A673 (cell line): ENCODE measurements around the gene CDADC1. TPM values are rescaled to one million over a fixed set of nuclear protein-coding genes. Genes with fewer than 3 reads are reported as not detected.

Experiments
- BruUV-seq: library from RNA; stranded (reverse); fragments of 400-500 nt; replicated peaks from 2 replicates; lab custom pipeline; 2021; lab: Mats Ljungman, UMichigan
- CTCF ChIA-PET: fragments of 300-600 bp; sonication (Branson Sonifier 250); formaldehyde crosslinking; loops from one replicate; lab custom pipeline; 2022; ENCODE audit warnings: antibody characterized with exemption; lab: Charles Lee
- POLR2A ChIA-PET: fragments of 300-600 bp; sonication (Branson Sonifier 250); formaldehyde crosslinking; loops from one replicate; lab custom pipeline; 2022; ENCODE audit warnings: antibody characterized with exemption; ENCODE audit not compliant: low non-redundant PET; lab: Charles Lee
- DNase-seq: peaks from one replicate; pipeline ENCODE4 v3.0.0-alpha.2; 2015; ENCODE audit warnings: low spot score
- H3K27ac ChIP-seq: fragments of 200-600 bp; sonication (generic); 2 replicates; pipeline ENCODE4 v1.5.1; 2016; ENCODE audit warnings: mixed run types, low read depth, mild to moderate bottlenecking, mixed read lengths, antibody characterized with exemption, low read length; ENCODE audit not compliant: poor library complexity, severe bottlenecking
- H3K27me3 ChIP-seq: fragments of 200-600 bp; sonication (generic); replicated peaks from 2 replicates; pipeline ENCODE4 v1.6.1; 2017; ENCODE audit warnings: mixed run types, low read depth, mild to moderate bottlenecking, mixed read lengths, antibody characterized with exemption, low read length; ENCODE audit not compliant: insufficient read depth, poor library complexity
- H3K36me3 ChIP-seq: fragments of 200-600 bp; sonication (generic); 2 replicates; pipeline ENCODE4 v1.6.1; 2016; ENCODE audit warnings: mixed run types, mild to moderate bottlenecking, mixed read lengths, antibody characterized with exemption, low read length; ENCODE audit not compliant: insufficient read depth, poor library complexity, severe bottlenecking
- H3K4me1 ChIP-seq: fragments of 200-600 bp; sonication (generic); 2 replicates; pipeline ENCODE4 v1.6.1; 2017; ENCODE audit warnings: mixed run types, mild to moderate bottlenecking, mixed read lengths, antibody characterized with exemption, low read length; ENCODE audit not compliant: insufficient read depth, poor library complexity, severe bottlenecking
- H3K4me3 ChIP-seq: fragments of 200-600 bp; sonication (generic); 2 replicates; pipeline ENCODE4 v1.5.1; 2016; ENCODE audit warnings: low read depth, mixed run types, mild to moderate bottlenecking, mixed read lengths, low read length; ENCODE audit not compliant: poor library complexity, severe bottlenecking
- H3K9me3 ChIP-seq: fragments of 200-600 bp; sonication (generic); 2 replicates; pipeline ENCODE4 v1.6.1; 2016; ENCODE audit warnings: mixed run types, low read depth, mild to moderate bottlenecking, mixed read lengths, antibody characterized with exemption, low read length; ENCODE audit not compliant: poor library complexity, severe bottlenecking
- CTCF ChIP-seq: fragments of 300-800, 200-600 bp; sonication (generic); conservative IDR thresholded peaks from 2 replicates; pipeline ENCODE4 v1.5.1; 2017; ENCODE audit warnings: low read depth, mild to moderate bottlenecking, antibody characterized with exemption, low read length, moderate library complexity, mixed read lengths
- EZH2 ChIP-seq: fragments of 200-600 bp; sonication (generic); IDR thresholded peaks from 2 replicates; pipeline ENCODE4 v1.6.1; 2017; ENCODE audit warnings: borderline replicate concordance, low read depth, mild to moderate bottlenecking, mixed read lengths, antibody characterized with exemption, low read length; ENCODE audit not compliant: poor library complexity, severe bottlenecking
- intact Hi-C: fragments of 100-400 bp; cut with micrococcal nuclease; formaldehyde crosslinking; loops from one replicate; pipeline ENCODE4 v1.10.0; 2022; ENCODE audit not compliant: unreplicated experiment
- total RNA-seq: library from RNA; stranded (reverse); gene quantifications from 2 replicates; pipeline ENCODE4 v1.2.3, GENCODE V29; 2021

CDADC1 gene
- total RNA-seq, 1 experiment from 2014 or later = 19.2 TPM

- H3K4me1 ChIP-seq = no peaks in the 10 kb centered on the region
- H3K9me3 ChIP-seq = no peaks in the 10 kb centered on the region
- no peak overlapping the region for H3K4me3 ChIP-seq
- ChIA-PET CTCF (interaction anchor here (0.7 kb wide), 1 partner anchor 393 kb away, joined by 3 read pairs; no protein-coding TSS in a partner anchor), POLR2A (no interaction called here)
- TF ChIP-seq EZH2 (no peak), CTCF (no peak)
- intact Hi-C loops = loop anchor here (5.0 kb wide), 1 partner anchor 371 kb away; no protein-coding TSS in a partner anchor
- no peak overlapping the region for H3K27ac ChIP-seq
- no TSS peak for BruUV-seq
- no peaks in the 10 kb centered on the region for H3K27me3 ChIP-seq
- H3K36me3 ChIP-seq = no peaks in the 10 kb centered on the region
- no peak for DNase-seq
Measured at GRCh38 chr13:49235856-49236431, 11.8 kb upstream of the CDADC1 start.

GRCh38 chr13:49238621-49239020 lies 9.1 kb upstream of the CDADC1 start:
- no peaks in the 10 kb centered on the region for H3K9me3 ChIP-seq
- H3K27me3 ChIP-seq = peaks cover 3% of the 10 kb centered on the region
- CTCF ChIA-PET = no interaction called here
- H3K36me3 ChIP-seq = no peaks in the 10 kb centered on the region
- no peak overlapping the region for H3K4me3 ChIP-seq
- BruUV-seq = no TSS peak
- POLR2A ChIA-PET = no interaction called here
- intact Hi-C loops = loop anchor here (5.0 kb wide), 1 partner anchor 369 kb away; no protein-coding TSS in a partner anchor
- H3K4me1 ChIP-seq = no peaks in the 10 kb centered on the region
- DNase-seq = no peak
- TF ChIP-seq CTCF = no peak
- H3K27ac ChIP-seq = no peak overlapping the region

DNA sequence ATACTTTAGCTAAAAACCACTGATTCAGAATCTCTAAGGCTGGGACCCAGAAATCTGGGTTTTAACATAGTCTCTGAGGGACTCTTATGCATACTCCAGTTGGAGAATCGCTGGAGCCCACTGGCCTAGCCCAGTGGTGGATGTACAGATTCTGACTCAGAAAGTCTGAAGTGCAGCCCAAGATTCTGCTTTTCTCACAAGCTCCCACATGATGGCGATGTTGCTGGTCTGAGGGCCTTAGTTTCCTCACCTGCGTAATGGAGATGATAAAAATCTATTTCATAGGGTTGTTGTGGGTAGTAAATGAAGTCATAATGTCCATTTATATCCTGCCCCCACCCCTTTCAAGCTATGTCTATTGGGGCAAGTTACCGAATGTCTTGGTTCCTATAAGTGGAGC lies 7.7 kb upstream of the CDADC1 start:
- Histone ChIP-seq H3K27me3 (peaks cover 17% of the 10 kb centered on the region), H3K4me3 (no peak overlapping the region), H3K27ac (no peak overlapping the region), H3K4me1 (no peaks in the 10 kb centered on the region), H3K9me3 (no peaks in the 10 kb centered on the region), H3K36me3 (no peaks in the 10 kb centered on the region)
- intact Hi-C loops = no loop called here
- ChIA-PET POLR2A (no interaction called here), CTCF (interaction anchor here (1.1 kb wide), 1 partner anchor 41 kb away, joined by 4 read pairs; no protein-coding TSS in a partner anchor)
- no TSS peak for BruUV-seq
- DNase-seq = peak; percentile 49
- TF ChIP-seq EZH2 (no peak), CTCF (peak; percentile 72)
